H9 (cell line): ENCODE data around the gene XXYLT1. TPM values are rescaled to one million over a fixed set of nuclear protein-coding genes. Genes with fewer than 3 reads are reported as not detected.

ENCODE experiments used
- DNase-seq: peaks from one replicate; pipeline ENCODE4 v3.0.0-alpha.2; 2017
- H2AFZ ChIP-seq: one replicate; pipeline ENCODE4 v1.6.1; 2013; ENCODE audit warnings: mild to moderate bottlenecking, low read length, control low read depth, moderate library complexity
- H2AK5ac ChIP-seq: 2 replicates; pipeline ENCODE4 v1.6.1; 2013; ENCODE audit warnings: low read length, control low read depth, mixed read lengths; ENCODE audit not compliant: insufficient read length
- H2BK120ac ChIP-seq: one replicate; pipeline ENCODE4 v1.6.1; 2013; ENCODE audit warnings: low read depth, mild to moderate bottlenecking, low read length, control low read depth, inconsistent platforms; ENCODE audit not compliant: poor library complexity, severe bottlenecking
- H2BK12ac ChIP-seq: 2 replicates; pipeline ENCODE4 v1.6.1; 2013; ENCODE audit warnings: low read length, control low read depth, mixed read lengths, low read depth; ENCODE audit not compliant: insufficient read length
- H2BK15ac ChIP-seq: 2 replicates; pipeline ENCODE4 v1.6.1; 2013; ENCODE audit warnings: low read depth, low read length, control low read depth
- H2BK20ac ChIP-seq: one replicate; pipeline ENCODE4 v1.6.1; 2013; ENCODE audit warnings: low read depth, mild to moderate bottlenecking, low read length, control low read depth, inconsistent platforms; ENCODE audit not compliant: poor library complexity, severe bottlenecking
- H2BK5ac ChIP-seq: 2 replicates; pipeline ENCODE4 v1.6.1; 2013; ENCODE audit warnings: low read length, control low read depth, mixed read lengths; ENCODE audit not compliant: insufficient read length
- H3K14ac ChIP-seq: 2 replicates; pipeline ENCODE4 v1.6.1; 2013; ENCODE audit warnings: low read length, control low read depth; ENCODE audit not compliant: insufficient read depth
- H3K18ac ChIP-seq: 2 replicates; pipeline ENCODE4 v1.6.1; 2013; ENCODE audit warnings: low read depth, mild to moderate bottlenecking, mixed read lengths, low read length, control low read depth; ENCODE audit not compliant: insufficient read length
- H3K23ac ChIP-seq: 2 replicates; pipeline ENCODE4 v1.6.1; 2013; ENCODE audit warnings: low read length, control low read depth, mixed read lengths, low read depth; ENCODE audit not compliant: insufficient read length
- H3K23me2 ChIP-seq: 2 replicates; pipeline ENCODE4 v1.6.1; 2013; ENCODE audit warnings: low read depth, mild to moderate bottlenecking, mixed read lengths, low read length, control low read depth; ENCODE audit not compliant: insufficient read length, poor library complexity, severe bottlenecking
- H3K27ac ChIP-seq: 2 replicates; pipeline ENCODE4 v1.5.1; 2013; ENCODE audit warnings: low read length, control low read depth, mixed read lengths, low read depth; ENCODE audit not compliant: insufficient read length
- H3K27me3 ChIP-seq: 2 replicates; pipeline ENCODE4 v1.6.1; 2013; ENCODE audit warnings: low read length, control low read depth, inconsistent platforms; ENCODE audit not compliant: insufficient read depth
- H3K4ac ChIP-seq: 2 replicates; pipeline ENCODE4 v1.6.1; 2013; ENCODE audit warnings: low read depth, mild to moderate bottlenecking, control low read depth, inconsistent platforms, low read length, moderate library complexity
- H3K4me1 ChIP-seq: 2 replicates; pipeline ENCODE4 v1.6.1; 2013; ENCODE audit warnings: low read length, control low read depth, inconsistent platforms; ENCODE audit not compliant: insufficient read depth
- H3K4me2 ChIP-seq: 2 replicates; pipeline ENCODE4 v1.6.1; 2013; ENCODE audit warnings: low read length, control low read depth, mixed read lengths; ENCODE audit not compliant: insufficient read length, insufficient read depth
- H3K56ac ChIP-seq: 2 replicates; pipeline ENCODE4 v1.6.1; 2013; ENCODE audit warnings: low read depth, mild to moderate bottlenecking, mixed read lengths, low read length, control low read depth; ENCODE audit not compliant: insufficient read length
- H3K79me1 ChIP-seq: 2 replicates; pipeline ENCODE4 v1.6.1; 2013; ENCODE audit warnings: low read depth, mild to moderate bottlenecking, moderate library complexity, low read length, control low read depth, inconsistent platforms; ENCODE audit not compliant: insufficient read depth, poor library complexity, severe bottlenecking
- H3K79me2 ChIP-seq: 2 replicates; pipeline ENCODE4 v1.6.1; 2013; ENCODE audit warnings: low read length, control low read depth, inconsistent platforms; ENCODE audit not compliant: insufficient read depth
- H3K9ac ChIP-seq: 2 replicates; pipeline ENCODE4 v1.6.1; 2013; ENCODE audit warnings: low read length, control low read depth, mixed read lengths; ENCODE audit not compliant: insufficient read length; ENCODE audit errors: extremely low read depth
- H3K9me3 ChIP-seq: one replicate; pipeline ENCODE4 v1.6.1; 2013; ENCODE audit warnings: low read depth, low read length, inconsistent platforms; ENCODE audit not compliant: control insufficient read depth
- H3T11ph ChIP-seq: one replicate; pipeline ENCODE4 v1.6.1; 2013; ENCODE audit warnings: mild to moderate bottlenecking, low read length, control low read depth, inconsistent platforms
- H4K20me1 ChIP-seq: one replicate; pipeline ENCODE4 v1.6.1; 2013; ENCODE audit not compliant: control insufficient read depth, insufficient read length, insufficient read depth
- H4K5ac ChIP-seq: 2 replicates; pipeline ENCODE4 v1.6.1; 2013; ENCODE audit warnings: low read depth, mild to moderate bottlenecking, mixed read lengths, low read length, control low read depth; ENCODE audit not compliant: insufficient read length
- H4K8ac ChIP-seq: replicated peaks from 2 replicates; pipeline ENCODE4 v1.6.1; 2013; ENCODE audit warnings: low read length, control low read depth, mixed read lengths, low read depth; ENCODE audit not compliant: insufficient read length
- H4K91ac ChIP-seq: 2 replicates; pipeline ENCODE4 v1.6.1; 2013; ENCODE audit warnings: low read depth, mild to moderate bottlenecking, moderate library complexity, mixed read lengths, low read length, control low read depth; ENCODE audit not compliant: insufficient read length
- H3K27ac Mint-ChIP-seq, 3 experiments: 2 replicates in 2 of 3; 3 replicates in 1 of 3; pipeline ENCODE4 v1.8.0; 2020 to 2021; ENCODE audit warnings: mixed read lengths in 3 of 3, mild to moderate bottlenecking in 1 of 3, moderate library complexity in 1 of 3
- H3K27me3 Mint-ChIP-seq: 2 replicates; pipeline ENCODE4 v1.8.0; 2021; ENCODE audit warnings: low read depth, mild to moderate bottlenecking, moderate library complexity, mixed read lengths
- H3K36me3 Mint-ChIP-seq, 3 experiments: 2 replicates in 2 of 3; 3 replicates in 1 of 3; pipeline ENCODE4 v1.8.0; 2020 to 2021; ENCODE audit warnings: low read depth in 3 of 3, mixed read lengths in 3 of 3; ENCODE audit not compliant: insufficient read depth in 1 of 3
- H3K4me1 Mint-ChIP-seq, 2 experiments: 2 replicates each; pipeline ENCODE4 v1.8.0; 2020; ENCODE audit warnings: mixed read lengths in 2 of 2
- H3K4me3 Mint-ChIP-seq, 2 experiments: 2 replicates in 1 of 2; 3 replicates in 1 of 2; pipeline ENCODE4 v1.8.0; 2020 to 2021; ENCODE audit warnings: mild to moderate bottlenecking in 2 of 2, mixed read lengths in 2 of 2, moderate library complexity in 1 of 2
- H3K9me3 Mint-ChIP-seq, 2 experiments: 2 replicates in 1 of 2; 3 replicates in 1 of 2; pipeline ENCODE4 v1.8.0; 2020; ENCODE audit warnings: mild to moderate bottlenecking in 2 of 2, mixed read lengths in 2 of 2, moderate library complexity in 1 of 2
- WGBS: extraction: QIAGEN DNeasy Blood & Tissue Kit; methylation state at CpG from one replicate; pipeline ENCODE4 v1.1.7; 2013; ENCODE audit warnings: missing lambda C conversion rate, low lambda C conversion rate, mixed read lengths; ENCODE audit not compliant: insufficient read length; ENCODE audit errors: extremely low coverage; 5-methylcytosine and 5-hydroxymethylcytosine counted together
- total RNA-seq: library from RNA; stranded (reverse); gene quantifications from 2 replicates; pipeline ENCODE4 v1.2.1, GENCODE V29; 2021
- TF ChIP-seq, protein P1 (sequence below): fragments of 200-600 bp; sonication (generic); conservative IDR thresholded peaks from 3 replicates; pipeline ENCODE4 v1.8.0; 2021; ENCODE audit warnings: antibody characterized with exemption, mild to moderate bottlenecking

Gene XXYLT1
- total RNA-seq, 1 experiment from 2014 or later, result 22.7 TPM

DNA sequence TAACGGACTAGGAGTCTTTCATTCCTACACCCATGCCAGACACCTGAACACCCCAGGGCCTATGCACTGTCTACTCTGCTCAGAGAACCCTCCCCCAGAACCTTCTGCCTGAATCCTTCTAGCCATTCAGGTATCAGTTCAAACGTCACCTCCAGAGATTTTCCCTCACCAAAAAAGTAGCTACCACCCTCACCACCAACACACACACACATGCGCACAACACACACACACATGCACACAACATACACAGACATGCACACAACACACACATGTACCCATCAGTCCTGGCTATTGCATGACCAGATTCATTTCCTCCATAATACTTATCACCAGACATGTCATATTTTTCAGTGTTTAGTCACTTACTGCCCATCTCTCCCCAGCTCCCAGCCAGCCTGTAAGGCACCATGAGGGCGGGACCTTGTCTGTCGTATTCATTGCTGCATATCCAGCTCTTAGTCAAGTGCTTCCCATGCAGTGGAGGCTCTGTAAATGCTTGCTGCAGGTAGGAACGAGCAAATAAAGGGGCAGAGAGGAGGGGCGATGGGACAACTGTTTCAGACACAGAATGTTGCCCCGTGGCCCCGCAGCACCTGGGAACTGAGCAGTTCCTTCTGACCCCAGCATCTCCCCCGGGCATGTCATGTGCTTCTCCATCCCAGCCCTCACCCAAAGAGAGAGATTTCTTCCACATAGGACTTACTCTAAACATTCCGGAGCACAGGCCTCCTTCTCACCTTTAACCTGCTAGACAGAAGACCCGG is 29.2 kb downstream of the XXYLT1 start:
- peaks cover 22 to 26% of the 10 kb centered on the region in 2 experiments for H3K4me1 Mint-ChIP-seq
- Histone ChIP-seq H3K4ac (no peak overlapping the region), H2AFZ (no peak overlapping the region), H2BK20ac (no peak overlapping the region), H3K79me2 (no peaks in the 10 kb centered on the region; the same call in 1 of the 2 replicates), H3K27me3 (no peaks in the 10 kb centered on the region), H4K8ac (no peak overlapping the region), H2BK15ac (no peak overlapping the region), H3K14ac (no peak overlapping the region), H4K5ac (no peak overlapping the region), H3K9ac (no peak overlapping the region), H2AK5ac (no peak overlapping the region), H3K27ac (no peak overlapping the region), H3K4me2 (no peak overlapping the region), H3K56ac (no peak overlapping the region), H3K23ac (no peak overlapping the region), H3K9me3 (no peaks in the 10 kb centered on the region), H3K4me1 (peaks cover 5% of the 10 kb centered on the region; the same call in 1 of the 2 replicates), H3T11ph (no peak overlapping the region), H4K91ac (no peak overlapping the region), H3K18ac (no peak overlapping the region), H2BK120ac (no peak overlapping the region), H4K20me1 (no peaks in the 10 kb centered on the region), H3K23me2 (no peaks in the 10 kb centered on the region), H2BK5ac (no peak overlapping the region), H3K79me1 (peaks cover 3% of the 10 kb centered on the region), H2BK12ac (no peak overlapping the region)
- peak overlapping the region in 1 of 3 experiments; percentile 38; a peak in 2 of 7 replicates for H3K27ac Mint-ChIP-seq
- no peak for DNase-seq
- TF ChIP-seq, protein P1, sequence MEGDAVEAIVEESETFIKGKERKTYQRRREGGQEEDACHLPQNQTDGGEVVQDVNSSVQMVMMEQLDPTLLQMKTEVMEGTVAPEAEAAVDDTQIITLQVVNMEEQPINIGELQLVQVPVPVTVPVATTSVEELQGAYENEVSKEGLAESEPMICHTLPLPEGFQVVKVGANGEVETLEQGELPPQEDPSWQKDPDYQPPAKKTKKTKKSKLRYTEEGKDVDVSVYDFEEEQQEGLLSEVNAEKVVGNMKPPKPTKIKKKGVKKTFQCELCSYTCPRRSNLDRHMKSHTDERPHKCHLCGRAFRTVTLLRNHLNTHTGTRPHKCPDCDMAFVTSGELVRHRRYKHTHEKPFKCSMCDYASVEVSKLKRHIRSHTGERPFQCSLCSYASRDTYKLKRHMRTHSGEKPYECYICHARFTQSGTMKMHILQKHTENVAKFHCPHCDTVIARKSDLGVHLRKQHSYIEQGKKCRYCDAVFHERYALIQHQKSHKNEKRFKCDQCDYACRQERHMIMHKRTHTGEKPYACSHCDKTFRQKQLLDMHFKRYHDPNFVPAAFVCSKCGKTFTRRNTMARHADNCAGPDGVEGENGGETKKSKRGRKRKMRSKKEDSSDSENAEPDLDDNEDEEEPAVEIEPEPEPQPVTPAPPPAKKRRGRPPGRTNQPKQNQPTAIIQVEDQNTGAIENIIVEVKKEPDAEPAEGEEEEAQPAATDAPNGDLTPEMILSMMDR, result no peak
- no peaks in the 10 kb centered on the region; the same call in 1 of the 2 replicates for H3K27me3 Mint-ChIP-seq
- WGBS, result no CpG with 5 or more reads among the region's 12 CpGs
- H3K4me3 Mint-ChIP-seq, result no peak overlapping the region
- H3K9me3 Mint-ChIP-seq, result peaks cover 0 to 3% of the 10 kb centered on the region in 2 experiments; a peak in 1 of 5 replicates
- H3K36me3 Mint-ChIP-seq, result peaks cover 20 to 25% (median 25%) of the 10 kb centered on the region in 3 experiments
